Peyer's patch (tissue), 4 donors: ENCODE results near the gene MAGI2.

Experiments used
- CTCF ChIP-seq, 6 experiments: fragments of 450-650 bp in 4 of 6; fragments of 200-600 bp in 2 of 6; sonication (generic) in 1 of 6; IDR thresholded peaks; one replicate each; pipeline ENCODE4 v1.5.1; 2017 to 2019; ENCODE audit warnings: antibody characterized with exemption in 6 of 6, mild to moderate bottlenecking in 3 of 6, moderate library complexity in 1 of 6
- POLR2A ChIP-seq, 2 donors: fragments of 450-650 bp; IDR thresholded peaks; one replicate each; pipeline ENCODE4 v1.5.1; 2017; ENCODE audit warnings: antibody characterized with exemption in 2 of 2, mild to moderate bottlenecking in 2 of 2, moderate library complexity in 2 of 2

- TF ChIP-seq CTCF (IDR thresholded peaks at IDR 0.05) (no peak), POLR2A (IDR thresholded peaks at IDR 0.05) (no peak)
Measured at GRCh38 chr7:79011921-79012320, 441.5 kb downstream of the MAGI2 start.
